ENCODE data around the gene MTFP1.
"Not testable (repeated sequence)": the region's sequence is repeated elsewhere in the genome, so short reads cannot be mapped to it uniquely, and the experiment has no call there.

Gene MTFP1, protein sequence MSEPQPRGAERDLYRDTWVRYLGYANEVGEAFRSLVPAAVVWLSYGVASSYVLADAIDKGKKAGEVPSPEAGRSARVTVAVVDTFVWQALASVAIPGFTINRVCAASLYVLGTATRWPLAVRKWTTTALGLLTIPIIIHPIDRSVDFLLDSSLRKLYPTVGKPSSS

GRCh38 chr22:30425616-30426387 lies at the start of gene MTFP1:
Gene MTFP1 (plus strand): TSS chr22:30425768. CDS start chr22:30425880, 112 bp downstream.
- DNase-seq (ENCODE audit: low read depth): no peak

- no peak for DNase-seq (ENCODE audit: low read depth)
Measured at GRCh38 chr22:30380011-30380410, 45.6 kb upstream of the MTFP1 start.

GRCh38 chr22:30381264-30381663 lies 44.3 kb upstream of the MTFP1 start:
- no peak for DNase-seq (ENCODE audit: low read depth)

- no peak for DNase-seq (ENCODE audit: low read depth)
Measured at GRCh38 chr22:30382340-30382739, 43.2 kb upstream of the MTFP1 start.

DNA sequence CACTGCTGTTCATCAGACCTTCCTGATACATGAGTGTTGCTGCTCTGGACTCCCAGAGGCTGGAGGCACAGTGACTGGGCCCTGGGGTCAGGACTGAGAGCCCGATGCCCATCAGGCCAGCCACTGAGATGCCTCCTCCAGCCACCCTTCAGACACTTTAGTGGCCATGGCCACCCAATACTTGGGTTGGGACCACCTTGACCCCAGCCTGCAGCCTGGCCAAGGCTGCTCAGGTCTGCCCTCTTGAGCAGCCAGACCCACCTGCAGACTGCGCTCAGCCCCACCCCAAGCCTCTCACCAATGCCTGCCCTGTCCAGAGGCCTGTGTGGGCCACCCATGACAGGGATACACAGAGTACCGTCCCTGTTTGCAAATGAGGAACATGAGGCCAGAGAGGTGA lies 42.5 kb upstream of the MTFP1 start:
- DNase-seq (ENCODE audit: low read depth): no peak

DNA sequence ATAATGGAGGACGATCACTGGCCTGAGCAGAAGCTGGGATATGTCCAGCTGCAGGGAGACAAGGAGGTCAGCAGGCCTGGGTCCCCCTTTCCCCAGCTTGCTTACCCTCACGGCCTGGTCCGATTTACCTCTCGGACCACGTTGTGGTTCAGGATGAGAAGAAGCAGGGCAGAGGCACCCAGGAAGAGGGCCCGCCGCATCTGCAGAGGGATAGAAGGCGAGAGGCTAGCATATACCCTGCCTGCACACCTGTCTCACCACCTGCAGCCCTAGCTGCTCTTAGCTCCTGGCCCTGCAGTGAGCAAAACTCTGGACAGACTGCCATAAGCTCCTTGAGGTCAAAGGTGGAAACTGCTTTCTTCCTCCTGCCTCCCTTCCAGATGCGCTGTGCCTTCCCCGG lies 39.6 kb upstream of the MTFP1 start:
- no peak for DNase-seq (ENCODE audit: low read depth)

- no peak for DNase-seq (ENCODE audit: low read depth)
Measured at GRCh38 chr22:30386608-30386959, 39.0 kb upstream of the MTFP1 start.

- DNase-seq (ENCODE audit: low read depth): peak; percentile 77
Measured at GRCh38 chr22:30386960-30387827, 38.4 kb upstream of the MTFP1 start, which contains the start of gene RNF215. Gene RNF215 (minus strand): TSS chr22:30387411. CDS start chr22:30387313, 98 bp downstream.

- DNase-seq (ENCODE audit: low read depth): peak; percentile 60
Measured at GRCh38 chr22:30390974-30391691, 34.4 kb upstream of the MTFP1 start.

- no peak for DNase-seq (ENCODE audit: low read depth)
Measured at GRCh38 chr22:30392661-30393321, 32.8 kb upstream of the MTFP1 start.

GRCh38 chr22:30393322-30393680 lies 32.3 kb upstream of the MTFP1 start:
- DNase-seq (ENCODE audit: low read depth): no peak

- no peak for DNase-seq (ENCODE audit: low read depth)
Measured at GRCh38 chr22:30393885-30394284, 31.7 kb upstream of the MTFP1 start.

DNA sequence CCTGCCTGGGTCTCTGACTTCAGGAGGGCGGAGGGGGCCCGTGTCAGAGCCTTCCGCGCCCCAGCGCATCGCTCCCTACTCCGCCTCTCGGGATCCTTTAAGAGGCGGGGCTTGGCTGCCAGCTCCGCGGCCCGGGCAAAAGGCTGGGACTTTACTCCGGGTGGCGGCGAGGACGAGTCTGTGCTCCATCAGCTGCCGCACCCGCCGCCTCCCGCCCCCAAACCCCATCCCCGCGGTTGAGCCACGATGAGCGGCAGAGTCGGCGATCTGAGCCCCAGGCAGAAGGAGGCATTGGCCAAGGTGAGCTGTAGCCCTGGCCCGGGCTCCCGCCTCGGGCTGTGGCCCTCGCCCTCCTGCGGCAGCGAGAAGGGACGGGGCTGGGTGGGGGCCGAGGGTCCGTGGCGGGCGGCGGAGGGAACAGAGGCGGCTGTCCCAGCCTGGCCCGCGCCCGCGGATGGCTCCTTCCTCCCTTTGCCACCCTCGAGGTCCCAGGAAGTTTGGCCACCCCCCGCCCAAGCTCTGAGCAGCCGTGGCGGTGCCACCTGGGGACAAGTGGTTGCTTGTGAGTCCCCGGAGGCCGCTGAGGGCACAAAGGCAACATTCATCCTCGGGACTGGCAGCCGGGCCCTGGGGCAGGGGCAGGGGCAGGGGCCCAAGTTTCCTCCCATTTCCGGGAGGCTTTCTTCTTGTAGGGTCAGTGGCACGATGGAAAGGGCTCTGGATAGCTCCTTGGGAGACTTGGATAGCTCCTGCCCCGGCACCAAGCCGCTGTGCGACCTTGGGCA lies 28.5 kb upstream of the MTFP1 start, which contains the start of gene SEC14L2:
Gene SEC14L2, plus strand, starts transcription at position 148 of the 785 bp plus-strand sequence. Its CDS starts 99 bp downstream, at position 247.
- DNase-seq (ENCODE audit: low read depth): peak; percentile 38

DNA sequence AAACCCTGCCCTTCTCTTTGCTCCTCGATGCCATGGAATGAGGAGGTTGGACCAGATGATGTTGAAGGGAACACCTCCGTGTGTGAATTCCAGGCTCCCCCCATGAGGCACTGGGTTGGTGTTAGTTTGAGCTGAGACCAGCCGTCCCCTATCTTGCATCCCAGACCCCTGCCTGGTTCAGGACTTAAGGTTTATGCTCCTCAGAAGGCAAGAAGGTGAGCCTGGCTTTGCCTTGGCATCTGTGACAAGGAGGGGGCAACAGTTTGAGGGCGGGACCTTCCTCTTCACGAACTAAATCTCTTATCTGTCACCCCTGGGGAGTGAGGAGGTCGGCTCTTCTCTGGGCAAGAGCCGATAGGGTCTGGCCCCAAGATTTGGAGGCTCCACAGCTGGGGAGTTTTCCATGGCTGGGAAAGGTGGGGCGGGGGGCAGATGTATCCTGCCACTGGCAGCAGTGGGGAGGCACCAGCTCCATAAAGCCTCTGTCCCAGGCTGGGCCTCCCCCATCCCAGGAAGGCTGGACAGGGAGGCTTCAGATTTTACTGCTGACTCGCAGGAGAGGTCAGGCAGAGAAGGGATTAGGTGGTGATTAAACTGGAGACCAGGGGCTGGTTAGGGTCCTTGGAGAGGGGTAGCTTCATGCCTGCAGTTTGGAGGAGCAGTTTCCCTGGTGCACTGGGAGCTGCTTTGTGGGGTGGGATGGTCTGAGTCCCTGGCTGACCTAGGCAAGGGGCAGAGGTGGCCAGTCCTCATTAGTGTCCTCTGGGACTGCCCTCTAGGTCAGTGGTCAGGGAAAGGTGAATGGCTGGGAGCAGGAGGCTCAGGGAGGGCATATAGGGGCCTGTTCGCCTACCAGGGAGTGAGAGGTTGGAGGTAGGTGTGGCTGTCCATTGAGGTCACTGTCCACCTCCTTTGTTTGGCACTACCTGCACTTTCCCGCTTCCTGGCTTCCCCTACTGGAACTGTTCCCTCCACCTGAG lies 27.6 kb upstream of the MTFP1 start:
- DNase-seq (ENCODE audit: low read depth): no peak

DNA sequence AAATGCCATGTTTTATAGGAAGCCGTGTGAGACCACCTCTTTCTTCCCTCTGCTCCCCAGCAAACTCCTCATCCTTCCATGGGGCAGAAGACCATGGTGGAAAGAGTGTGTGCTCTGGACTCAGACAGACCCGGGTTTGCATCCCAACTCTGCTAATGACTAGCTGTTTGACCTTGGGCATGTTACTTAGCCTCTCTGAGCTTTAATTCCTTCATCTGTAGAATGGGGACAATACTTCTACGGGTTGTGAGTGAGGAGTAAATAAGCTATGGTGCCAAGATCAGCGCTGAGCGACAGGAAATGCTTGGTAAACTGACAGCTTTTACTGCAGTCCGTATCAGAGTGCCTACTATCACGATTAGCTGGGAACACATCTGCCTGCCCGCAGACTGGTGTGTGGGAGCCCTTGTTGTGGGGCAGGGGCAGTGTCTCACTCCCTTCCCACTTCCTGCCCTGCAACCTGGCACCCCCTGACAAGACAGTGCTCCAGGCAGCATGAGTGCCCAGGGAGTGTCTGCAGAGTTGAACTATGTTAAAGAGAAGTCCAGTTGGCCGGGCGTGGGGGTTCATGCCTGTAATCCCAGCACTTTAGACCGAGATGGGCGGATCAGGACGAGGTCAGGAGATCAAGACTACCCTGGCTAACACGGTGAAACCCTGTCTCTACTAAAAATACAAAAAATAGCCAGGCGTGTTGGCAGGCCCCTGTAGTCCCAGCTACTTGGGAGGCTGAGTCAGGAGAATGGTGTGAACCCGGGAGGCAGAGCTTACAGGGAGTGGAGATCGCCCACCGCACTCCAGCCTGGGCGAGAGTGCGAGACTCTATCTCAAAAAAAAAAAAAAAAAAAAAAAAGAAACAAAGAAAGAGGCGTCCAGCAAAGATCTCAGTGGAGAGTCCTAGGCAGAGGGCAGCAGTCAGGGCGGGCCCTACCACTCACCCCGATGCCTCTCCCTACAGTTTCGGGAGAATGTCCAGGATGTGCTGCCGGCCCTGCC lies 26.6 kb upstream of the MTFP1 start:
- no peak for DNase-seq (ENCODE audit: low read depth)

DNA sequence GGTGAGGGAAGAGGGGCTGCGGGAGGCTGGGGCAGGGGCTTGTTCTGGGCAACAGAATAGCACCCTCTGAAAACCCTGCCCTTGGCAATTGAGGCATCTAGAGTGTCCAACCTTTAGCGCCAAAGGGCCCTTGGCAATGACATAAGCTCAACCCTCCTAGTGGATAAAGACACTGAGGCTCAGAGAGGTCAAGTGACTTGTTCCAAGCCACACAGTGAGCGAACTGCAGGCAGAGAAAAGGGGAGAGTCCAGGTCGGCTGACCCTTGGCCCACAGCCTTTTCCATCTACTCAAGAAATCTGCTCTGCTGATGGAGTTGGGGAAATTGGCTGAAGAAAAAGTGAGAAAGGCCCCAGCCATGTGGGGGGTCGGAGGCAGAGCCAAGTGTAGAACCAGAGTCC lies 25.9 kb upstream of the MTFP1 start:
- no peak for DNase-seq (ENCODE audit: low read depth)

DNA sequence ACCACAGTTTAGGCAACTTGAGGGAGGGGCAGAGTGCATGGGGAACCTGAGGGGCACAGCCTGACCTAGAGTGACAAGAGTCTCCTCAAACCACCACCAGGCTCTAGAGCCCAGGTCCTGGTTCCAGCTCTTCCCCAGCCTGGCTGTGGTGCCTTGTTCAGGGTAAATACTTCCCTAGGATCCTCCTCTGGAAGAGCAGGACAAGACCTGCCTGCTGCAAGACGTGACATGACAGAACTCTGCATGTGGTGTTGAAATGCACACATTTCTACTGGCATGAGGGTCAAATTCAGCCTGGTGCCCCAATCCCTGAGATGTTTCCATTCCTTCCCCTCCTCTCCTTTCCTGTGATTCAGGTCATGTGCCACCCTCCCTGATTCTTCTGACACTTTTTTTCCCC lies 25.4 kb upstream of the MTFP1 start:
- no peak for DNase-seq (ENCODE audit: low read depth)

GRCh38 chr22:30401024-30401423 lies 24.5 kb upstream of the MTFP1 start:
- DNase-seq (ENCODE audit: low read depth): not testable (repeated sequence)

Data from activated T-helper 1 cell treated with Interleukin-2 at 50 U/mL for 16 hours (primary cell).